GM18526 (cell line): ENCODE measurements around the gene PAPLN.

ENCODE experiments used
- POLR2A ChIP-seq: IDR thresholded peaks from 3 replicates; pipeline ENCODE4 v1.6.1; 2011; ENCODE audit not compliant: insufficient read length; ENCODE audit errors: extremely low read depth

PAPLN gene

GRCh38 chr14:73240816-73241480, 3.6 kb downstream of the PAPLN start:
- no peak for TF ChIP-seq POLR2A

GRCh38 chr14:73241481-73242165, 4.3 kb downstream of the PAPLN start:
- no peak for TF ChIP-seq POLR2A

GRCh38 chr14:73242357-73242901, 5.1 kb downstream of the PAPLN start:
- TF ChIP-seq POLR2A = no peak

GRCh38 chr14:73243341-73243740, 6.0 kb downstream of the PAPLN start:
- TF ChIP-seq POLR2A = no peak

- no peak for TF ChIP-seq POLR2A
Measured at GRCh38 chr14:73243748-73244147, 6.4 kb downstream of the PAPLN start.

- TF ChIP-seq POLR2A = no peak
Measured at GRCh38 chr14:73244541-73245290, 7.4 kb downstream of the PAPLN start.

- peak; percentile 54 for TF ChIP-seq POLR2A
Measured at GRCh38 chr14:73245480-73246325, 8.4 kb downstream of the PAPLN start.

GRCh38 chr14:73246387-73247150, 9.3 kb downstream of the PAPLN start:
- TF ChIP-seq POLR2A = no peak

- TF ChIP-seq POLR2A = no peak
Measured at GRCh38 chr14:73248108-73248868, 11.0 kb downstream of the PAPLN start.

GRCh38 chr14:73249108-73249507, 11.8 kb downstream of the PAPLN start:
- TF ChIP-seq POLR2A = no peak

- TF ChIP-seq POLR2A = no peak
Measured at GRCh38 chr14:73249564-73250316, 12.4 kb downstream of the PAPLN start.

GRCh38 chr14:73250317-73250713, 13.0 kb downstream of the PAPLN start:
- no peak for TF ChIP-seq POLR2A
